Keratinocyte (primary cell): ENCODE data around the gene FBXW10. TPM values are rescaled to one million over a fixed set of nuclear protein-coding genes. Genes with fewer than 3 reads are reported as not detected.
"Not testable (repeated sequence)": the region's sequence is repeated elsewhere in the genome, so short reads cannot be mapped to it uniquely, and the experiment has no call there.

Experiments used
- DNase-seq: peaks from one replicate; pipeline ENCODE4 v3.0.0-alpha.2; 2011; ENCODE audit warnings: low read depth, missing footprints, low spot score
- FAIRE-seq: peaks from 2 replicates; lab custom pipeline; 2011; peaks lifted over from hg19 to GRCh38; lab: Jason Lieb, UNC
- H2AFZ ChIP-seq: 2 replicates; pipeline ENCODE4 v1.6.0; 2012; ENCODE audit warnings: low read length, control low read depth, inconsistent platforms; ENCODE audit not compliant: control insufficient read depth
- H3K27ac ChIP-seq: 2 replicates; pipeline ENCODE4 v1.5.1; 2011; ENCODE audit warnings: low read length; ENCODE audit not compliant: control insufficient read depth, insufficient read depth
- H3K27me3 ChIP-seq: 3 replicates; pipeline ENCODE4 v1.6.0; 2011; ENCODE audit warnings: low read length; ENCODE audit not compliant: control insufficient read depth, insufficient read depth; ENCODE audit errors: extremely low read depth
- H3K36me3 ChIP-seq, 2 experiments: 2 replicates in 1 of 2; 3 replicates in 1 of 2; pipeline ENCODE4 v1.5.1; 2011; ENCODE audit warnings: low read length in 2 of 2, mild to moderate bottlenecking in 1 of 2; ENCODE audit not compliant: control insufficient read depth in 2 of 2, insufficient read depth in 2 of 2; ENCODE audit errors: extremely low read depth in 1 of 2
- H3K4me1 ChIP-seq: 3 replicates; pipeline ENCODE4 v1.5.1; 2011; ENCODE audit warnings: low read length; ENCODE audit not compliant: control insufficient read depth, insufficient read depth; ENCODE audit errors: extremely low read depth
- H3K4me2 ChIP-seq: 3 replicates; pipeline ENCODE4 v1.6.0; 2011; ENCODE audit warnings: low read depth, low read length; ENCODE audit not compliant: control insufficient read depth, insufficient read depth; ENCODE audit errors: extremely low read depth
- H3K4me3 ChIP-seq, 3 experiments: fragments of 200-600 bp in 1 of 3; sonication (generic) in 1 of 3; 2 replicates in 2 of 3; 3 replicates in 1 of 3; pipeline ENCODE4 v1.5.1; 2011 to 2016; ENCODE audit warnings: low read length in 3 of 3, mild to moderate bottlenecking in 3 of 3, control low read depth in 2 of 3, inconsistent platforms in 1 of 3, low read depth in 1 of 3, mixed read lengths in 1 of 3, mixed run types in 1 of 3, moderate library complexity in 1 of 3; ENCODE audit not compliant: control insufficient read depth in 2 of 3, insufficient read depth in 2 of 3; ENCODE audit errors: extremely low read depth in 1 of 3
- H3K79me2 ChIP-seq: 2 replicates; pipeline ENCODE4 v1.6.0; 2012; ENCODE audit warnings: low read length; ENCODE audit not compliant: control insufficient read depth, insufficient read depth
- H3K9ac ChIP-seq: 3 replicates; pipeline ENCODE4 v1.6.0; 2011; ENCODE audit warnings: low read length; ENCODE audit not compliant: control insufficient read depth, insufficient read depth; ENCODE audit errors: extremely low read depth
- H3K9me1 ChIP-seq: 3 replicates; pipeline ENCODE4 v1.6.0; 2011; ENCODE audit warnings: low read length; ENCODE audit not compliant: control insufficient read depth, insufficient read depth; ENCODE audit errors: extremely low read depth
- H3K9me3 ChIP-seq: 2 replicates; pipeline ENCODE4 v1.5.1; 2012; ENCODE audit warnings: low read depth, low read length; ENCODE audit not compliant: control insufficient read depth
- H4K20me1 ChIP-seq: 3 replicates; pipeline ENCODE4 v1.6.0; 2011; ENCODE audit warnings: low read length; ENCODE audit not compliant: control insufficient read depth, insufficient read depth; ENCODE audit errors: extremely low read depth
- dilution Hi-C: fragments of 300-500 bp; cut with MboI; formaldehyde crosslinking; loops from one replicate; pipeline ENCODE4 v1.7.0; 2020; ENCODE audit warnings: low sequenced_read_pairs; ENCODE audit not compliant: extremely low pct_ligation_motif_present
- polyA plus RNA-seq, 5 experiments: library from polyadenylated mRNA; depleted of rRNA in 3 of 5; stranded (reverse) in 3 of 5; stranded (forward) in 1 of 5; unstranded in 1 of 5; fragments of >200 nt; gene quantifications; 1 replicate in 1 of 5; 2 replicates in 3 of 5; 3 replicates in 1 of 5; pipeline versions ENCODE4 v1.2.1 to v1.2.3, GENCODE V29; 2011 to 2012; ENCODE audit warnings: missing spikeins in 2 of 5, low read depth in 1 of 5, low replicate concordance in 1 of 5

Gene FBXW10
- polyA plus RNA-seq, 1 donor (not counting 4 experiments of a cell fraction or from before 2014, with no cell fraction given), result 0.25 TPM

GRCh38 chr17:18739616-18740391 lies 4.0 kb upstream of the FBXW10 start:
- H3K9ac ChIP-seq, DNase-seq, H3K9me3 ChIP-seq, H2AFZ ChIP-seq, H3K4me3 ChIP-seq, dilution Hi-C loops, H3K9me1 ChIP-seq, H3K79me2 ChIP-seq, H3K36me3 ChIP-seq, FAIRE-seq, H3K27me3 ChIP-seq, H3K4me1 ChIP-seq, H4K20me1 ChIP-seq, H3K4me2 ChIP-seq, H3K27ac ChIP-seq: not testable (repeated sequence)

DNA sequence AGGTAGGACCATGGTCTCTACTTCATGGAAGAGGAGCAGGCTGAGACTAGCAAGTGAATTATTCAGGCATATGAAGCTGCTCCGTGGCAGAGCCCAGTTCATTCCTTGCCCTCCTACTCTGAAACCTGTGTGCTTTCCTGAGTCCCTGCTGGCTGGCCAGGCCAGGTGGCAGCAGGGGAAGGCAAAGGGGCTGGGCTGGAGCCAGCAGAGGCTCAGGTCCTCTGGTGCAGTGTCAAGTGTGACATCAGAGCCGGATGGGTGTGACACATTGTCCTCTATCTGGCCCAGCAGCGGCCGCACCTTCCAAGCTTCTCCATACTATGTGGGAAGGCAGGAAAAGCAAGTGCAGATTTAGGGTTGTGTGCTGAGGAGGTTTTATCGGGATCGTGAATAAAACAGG lies 2.6 kb upstream of the FBXW10 start:
- H3K9ac ChIP-seq, H3K27me3 ChIP-seq, DNase-seq, dilution Hi-C loops, H3K9me1 ChIP-seq, H3K4me2 ChIP-seq, FAIRE-seq, H3K9me3 ChIP-seq, H3K4me1 ChIP-seq, H3K36me3 ChIP-seq, H3K79me2 ChIP-seq, H4K20me1 ChIP-seq, H2AFZ ChIP-seq, H3K4me3 ChIP-seq, H3K27ac ChIP-seq: not testable (repeated sequence)

GRCh38 chr17:18744726-18745125 lies 872 bp downstream of the FBXW10 start:
- H2AFZ ChIP-seq, FAIRE-seq, dilution Hi-C loops, H3K27me3 ChIP-seq, H3K9me1 ChIP-seq, H3K9me3 ChIP-seq, H3K27ac ChIP-seq, H4K20me1 ChIP-seq, H3K4me2 ChIP-seq, H3K9ac ChIP-seq, H3K36me3 ChIP-seq, H3K4me1 ChIP-seq, DNase-seq, H3K79me2 ChIP-seq, H3K4me3 ChIP-seq: not testable (repeated sequence)

DNA sequence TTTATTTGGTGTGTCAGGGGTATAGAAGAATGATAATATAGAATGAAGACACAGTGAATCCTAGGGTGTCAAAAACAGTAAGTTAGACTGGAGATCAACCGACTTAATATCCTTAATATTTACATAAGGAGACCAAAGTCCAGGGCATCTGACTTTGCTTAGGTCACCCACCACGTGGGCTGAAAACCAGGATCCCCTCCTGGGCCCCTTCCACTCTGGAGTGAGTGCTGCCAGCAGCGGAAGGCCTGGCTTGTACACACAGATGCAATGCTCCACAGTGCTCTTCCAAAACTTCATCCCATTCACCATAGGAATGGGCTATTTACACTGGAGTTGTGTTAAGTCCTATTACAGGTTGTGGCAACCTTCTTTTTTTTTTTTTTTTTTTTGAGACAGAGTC lies 2.7 kb downstream of the FBXW10 start:
- H3K27ac ChIP-seq, dilution Hi-C loops, FAIRE-seq, H3K79me2 ChIP-seq, DNase-seq, H3K4me2 ChIP-seq, H3K36me3 ChIP-seq, H3K9me3 ChIP-seq, H3K4me3 ChIP-seq, H4K20me1 ChIP-seq, H3K27me3 ChIP-seq, H2AFZ ChIP-seq, H3K4me1 ChIP-seq, H3K9me1 ChIP-seq, H3K9ac ChIP-seq: not testable (repeated sequence)

- H3K27me3 ChIP-seq, H3K4me3 ChIP-seq, H3K36me3 ChIP-seq, H3K27ac ChIP-seq, FAIRE-seq, H4K20me1 ChIP-seq, H3K79me2 ChIP-seq, dilution Hi-C loops, H3K4me1 ChIP-seq, H2AFZ ChIP-seq, H3K9me3 ChIP-seq, H3K4me2 ChIP-seq, DNase-seq, H3K9me1 ChIP-seq, H3K9ac ChIP-seq: not testable (repeated sequence)
These were observed 3.6 kb downstream of the FBXW10 start for GRCh38 chr17:18747501-18747900.
